Neuronal stem cell (in vitro differentiated cells): ENCODE data around the gene HELLS.
"Not testable (repeated sequence)": the region's sequence is repeated elsewhere in the genome, so short reads cannot be mapped to it uniquely, and the experiment has no call there.

ENCODE experiments used
- DNase-seq: peaks from one replicate; pipeline ENCODE4 v3.0.0-alpha.2; 2013; ENCODE audit warnings: low spot score
- H2AFZ ChIP-seq: one replicate; pipeline ENCODE4 v1.6.1; 2013; ENCODE audit warnings: mild to moderate bottlenecking, low read length, inconsistent platforms
- H2AK5ac ChIP-seq: 2 replicates; pipeline ENCODE4 v1.6.1; 2013; ENCODE audit warnings: low read depth, mild to moderate bottlenecking, inconsistent platforms, low read length, moderate library complexity, mixed read lengths
- H2BK120ac ChIP-seq: 2 replicates; pipeline ENCODE4 v1.6.1; 2013; ENCODE audit warnings: low read depth, mild to moderate bottlenecking, inconsistent platforms, low read length, moderate library complexity, mixed read lengths
- H2BK12ac ChIP-seq: one replicate; pipeline ENCODE4 v1.6.1; 2013; ENCODE audit warnings: low read length, inconsistent platforms
- H2BK15ac ChIP-seq: 2 replicates; pipeline ENCODE4 v1.6.1; 2013; ENCODE audit warnings: mild to moderate bottlenecking, low read length, inconsistent platforms, mixed read lengths
- H2BK5ac ChIP-seq: one replicate; pipeline ENCODE4 v1.6.1; 2013; ENCODE audit warnings: inconsistent platforms, mild to moderate bottlenecking, low read length, moderate library complexity
- H3K14ac ChIP-seq: one replicate; pipeline ENCODE4 v1.6.1; 2013; ENCODE audit warnings: low read length, inconsistent platforms
- H3K18ac ChIP-seq: 2 replicates; pipeline ENCODE4 v1.6.1; 2013; ENCODE audit warnings: low read length, inconsistent platforms
- H3K23ac ChIP-seq: 2 replicates; pipeline ENCODE4 v1.6.1; 2013; ENCODE audit warnings: low read depth, mild to moderate bottlenecking, mixed read lengths, low read length, inconsistent platforms; ENCODE audit not compliant: poor library complexity
- H3K27ac ChIP-seq: replicated peaks from 3 replicates; pipeline ENCODE4 v1.5.1; 2013; ENCODE audit warnings: low read length, inconsistent platforms
- H3K27me3 ChIP-seq, 3 experiments: 2 replicates each; pipeline ENCODE4 v1.6.1; 2013; ENCODE audit warnings: low read length in 3 of 3, mild to moderate bottlenecking in 2 of 3, inconsistent platforms in 1 of 3, low read depth in 1 of 3, mixed read lengths in 1 of 3, moderate library complexity in 1 of 3; ENCODE audit not compliant: control insufficient read depth in 3 of 3, insufficient read depth in 3 of 3
- H3K36me3 ChIP-seq, 2 donors: replicated peaks in 1 of 2; 2 replicates each; pipeline ENCODE4 v1.6.1; 2013; ENCODE audit warnings: low read length in 2 of 2; ENCODE audit not compliant: control insufficient read depth in 2 of 2, insufficient read depth in 2 of 2
- H3K4ac ChIP-seq: 2 replicates; pipeline ENCODE4 v1.6.1; 2013; ENCODE audit warnings: inconsistent platforms, mild to moderate bottlenecking, low read length, moderate library complexity
- H3K4me1 ChIP-seq, 2 donors: 1 replicate in 1 of 2; 2 replicates in 1 of 2; pipeline ENCODE4 v1.6.1; 2013; ENCODE audit warnings: low read length in 2 of 2, low read depth in 1 of 2; ENCODE audit not compliant: control insufficient read depth in 2 of 2, insufficient read depth in 1 of 2
- H3K4me2 ChIP-seq: one replicate; pipeline ENCODE4 v1.6.1; 2013; ENCODE audit warnings: mild to moderate bottlenecking, low read length, inconsistent platforms; ENCODE audit not compliant: insufficient read depth, poor library complexity, severe bottlenecking
- H3K4me3 ChIP-seq, 2 donors: 2 replicates each; pipeline ENCODE4 v1.5.1; 2013; ENCODE audit warnings: low read length in 2 of 2, mild to moderate bottlenecking in 2 of 2, inconsistent platforms in 1 of 2, moderate library complexity in 1 of 2
- H3K79me1 ChIP-seq: one replicate; pipeline ENCODE4 v1.6.1; 2013; ENCODE audit warnings: low read depth, mild to moderate bottlenecking, inconsistent platforms, low read length, moderate library complexity
- H3K9ac ChIP-seq: one replicate; pipeline ENCODE4 v1.6.1; 2013; ENCODE audit warnings: mild to moderate bottlenecking, low read depth, low read length, inconsistent platforms; ENCODE audit not compliant: poor library complexity
- H3K9me3 ChIP-seq, 2 donors: replicated peaks in 1 of 2; 2 replicates each; pipeline versions ENCODE3 to v1.6.1; 2013; ENCODE audit warnings: low read length in 2 of 2, mild to moderate bottlenecking in 2 of 2, inconsistent platforms in 1 of 2, low read depth in 1 of 2, mixed read lengths in 1 of 2, moderate library complexity in 1 of 2; ENCODE audit not compliant: control insufficient read depth in 2 of 2, insufficient read depth in 1 of 2
- H4K8ac ChIP-seq: one replicate; pipeline ENCODE4 v1.6.1; 2013; ENCODE audit warnings: low read depth, mild to moderate bottlenecking, inconsistent platforms, low read length, moderate library complexity
- H4K91ac ChIP-seq: one replicate; pipeline ENCODE4 v1.6.1; 2013; ENCODE audit warnings: low read length, low read depth, mild to moderate bottlenecking, inconsistent platforms; ENCODE audit not compliant: poor library complexity
- WGBS, 2 donors: extraction: QIAGEN DNeasy Blood & Tissue Kit; methylation state at CpG; one replicate each; pipeline ENCODE4 v1.1.7; 2013; ENCODE audit warnings: missing lambda C conversion rate in 2 of 2, mixed read lengths in 1 of 2; ENCODE audit not compliant: insufficient read length in 2 of 2, insufficient replicate concordance in 1 of 2; ENCODE audit errors: extremely low coverage in 2 of 2; 5-methylcytosine and 5-hydroxymethylcytosine counted together

The HELLS gene

GRCh38 chr10:94630017-94630688 is 84.6 kb downstream of the HELLS start:
- Histone ChIP-seq H3K4me1 (no peaks in the 10 kb centered on the region), H3K4me3 (no peak overlapping the region), H2BK120ac (no peak overlapping the region), H3K23ac (no peak overlapping the region), H3K18ac (no peak overlapping the region), H2BK5ac (no peak overlapping the region), H2BK15ac (no peak overlapping the region), H2BK12ac (no peak overlapping the region), H3K9me3 (peaks cover 0 to 2% of the 10 kb centered on the region in 2 donors), H2AK5ac (no peak overlapping the region), H2AFZ (no peak overlapping the region), H3K79me1 (no peaks in the 10 kb centered on the region), H3K14ac (no peak overlapping the region), H3K9ac (no peak overlapping the region), H3K36me3 (no peaks in the 10 kb centered on the region), H3K4me2 (no peak overlapping the region), H3K27ac (no peak overlapping the region), H4K8ac (no peak overlapping the region), H4K91ac (no peak overlapping the region), H3K27me3 (no peaks in the 10 kb centered on the region), H3K4ac (no peak overlapping the region)
- DNase-seq, result peak; percentile 37
- whole genome bisulfite sequencing, 2 donors, result no CpG with 5 or more reads among the region's 4 CpGs

- Histone ChIP-seq H3K9ac (no peak overlapping the region), H3K18ac (no peak overlapping the region), H2AFZ (no peak overlapping the region), H3K14ac (no peak overlapping the region), H4K91ac (no peak overlapping the region), H3K9me3 (peaks cover 0 to 2% of the 10 kb centered on the region in 2 donors), H3K36me3 (no peaks in the 10 kb centered on the region), H2BK15ac (no peak overlapping the region), H2BK12ac (no peak overlapping the region), H3K4me1 (no peaks in the 10 kb centered on the region), H3K4me2 (no peak overlapping the region), H3K27ac (no peak overlapping the region), H3K27me3 (no peaks in the 10 kb centered on the region), H3K79me1 (no peaks in the 10 kb centered on the region), H3K4ac (no peak overlapping the region), H2AK5ac (no peak overlapping the region), H2BK5ac (no peak overlapping the region), H3K4me3 (no peak overlapping the region), H4K8ac (no peak overlapping the region), H2BK120ac (no peak overlapping the region), H3K23ac (no peak overlapping the region)
- WGBS, 2 donors, result no CpG with 5 or more reads among the region's 3 CpGs
- DNase-seq, result no peak
These were observed 85.7 kb downstream of the HELLS start for GRCh38 chr10:94631077-94631875.

- Histone ChIP-seq H3K4me3 (no peak overlapping the region), H2BK5ac (no peak overlapping the region), H2BK12ac (no peak overlapping the region), H3K4me1 (no peaks in the 10 kb centered on the region), H3K27me3 (no peaks in the 10 kb centered on the region), H3K23ac (no peak overlapping the region), H3K14ac (no peak overlapping the region), H3K4ac (no peak overlapping the region), H3K36me3 (no peaks in the 10 kb centered on the region), H2AFZ (no peak overlapping the region), H3K27ac (no peak overlapping the region), H3K18ac (no peak overlapping the region), H3K79me1 (no peaks in the 10 kb centered on the region), H3K9me3 (peaks cover 0 to 2% of the 10 kb centered on the region in 2 donors), H2BK120ac (no peak overlapping the region), H4K91ac (no peak overlapping the region), H3K4me2 (no peak overlapping the region), H3K9ac (no peak overlapping the region), H2BK15ac (no peak overlapping the region), H4K8ac (no peak overlapping the region), H2AK5ac (no peak overlapping the region)
- no peak for DNase-seq
- WGBS, 2 donors, result no CpG with 5 or more reads among the region's 1 CpG
These were observed 87.4 kb downstream of the HELLS start for GRCh38 chr10:94632954-94633353.

GRCh38 chr10:94638097-94638496 is 92.5 kb downstream of the HELLS start:
- H3K14ac ChIP-seq, H3K79me1 ChIP-seq, DNase-seq, H4K91ac ChIP-seq, H2BK120ac ChIP-seq, H3K27me3 ChIP-seq, H2AK5ac ChIP-seq, H2BK15ac ChIP-seq, H3K36me3 ChIP-seq, H3K9me3 ChIP-seq, H3K18ac ChIP-seq, H2BK12ac ChIP-seq, H3K4me2 ChIP-seq, H3K9ac ChIP-seq, H3K4me1 ChIP-seq, H4K8ac ChIP-seq, H3K4me3 ChIP-seq, H3K27ac ChIP-seq, H3K4ac ChIP-seq, H3K23ac ChIP-seq, H2BK5ac ChIP-seq, H2AFZ ChIP-seq: not testable (repeated sequence)
- no CpG with 5 or more reads among the region's 4 CpGs for WGBS, 2 donors
